ENCODE results near the gene TSEN2.

- TF ChIP-seq CTCF (IDR thresholded peaks at IDR 0.05) = no peak
- TF ChIP-seq EP300 (IDR thresholded peaks at IDR 0.05) = no peak
- no peak for TF ChIP-seq POLR2AphosphoS5 (IDR thresholded peaks at IDR 0.05)
Observed at GRCh38 chr3:12477256-12477655, 7.0 kb upstream of the TSEN2 start.

Data from stomach (tissue), 4 donors.